NB4 (cell line): ENCODE results near the gene KIRREL3.

Experiments used
- POLR2A ChIP-seq: IDR thresholded peaks from 2 replicates; pipeline ENCODE4 v1.6.1; 2011; ENCODE audit warnings: mild to moderate bottlenecking; ENCODE audit not compliant: insufficient read length; ENCODE audit errors: extremely low read depth
- TF ChIP-seq, protein P1 (sequence below): IDR thresholded peaks from one replicate; pipeline ENCODE4 v1.5.1; 2012; ENCODE audit warnings: low read depth, low read length
- TF ChIP-seq, protein P2 (sequence below): IDR thresholded peaks from 2 replicates; pipeline ENCODE4 v1.6.1; 2011; ENCODE audit warnings: low read depth, low read length

- TF ChIP-seq, protein P1, sequence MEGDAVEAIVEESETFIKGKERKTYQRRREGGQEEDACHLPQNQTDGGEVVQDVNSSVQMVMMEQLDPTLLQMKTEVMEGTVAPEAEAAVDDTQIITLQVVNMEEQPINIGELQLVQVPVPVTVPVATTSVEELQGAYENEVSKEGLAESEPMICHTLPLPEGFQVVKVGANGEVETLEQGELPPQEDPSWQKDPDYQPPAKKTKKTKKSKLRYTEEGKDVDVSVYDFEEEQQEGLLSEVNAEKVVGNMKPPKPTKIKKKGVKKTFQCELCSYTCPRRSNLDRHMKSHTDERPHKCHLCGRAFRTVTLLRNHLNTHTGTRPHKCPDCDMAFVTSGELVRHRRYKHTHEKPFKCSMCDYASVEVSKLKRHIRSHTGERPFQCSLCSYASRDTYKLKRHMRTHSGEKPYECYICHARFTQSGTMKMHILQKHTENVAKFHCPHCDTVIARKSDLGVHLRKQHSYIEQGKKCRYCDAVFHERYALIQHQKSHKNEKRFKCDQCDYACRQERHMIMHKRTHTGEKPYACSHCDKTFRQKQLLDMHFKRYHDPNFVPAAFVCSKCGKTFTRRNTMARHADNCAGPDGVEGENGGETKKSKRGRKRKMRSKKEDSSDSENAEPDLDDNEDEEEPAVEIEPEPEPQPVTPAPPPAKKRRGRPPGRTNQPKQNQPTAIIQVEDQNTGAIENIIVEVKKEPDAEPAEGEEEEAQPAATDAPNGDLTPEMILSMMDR, result no peak
- TF ChIP-seq POLR2A, result no peak
- TF ChIP-seq, protein P2, sequence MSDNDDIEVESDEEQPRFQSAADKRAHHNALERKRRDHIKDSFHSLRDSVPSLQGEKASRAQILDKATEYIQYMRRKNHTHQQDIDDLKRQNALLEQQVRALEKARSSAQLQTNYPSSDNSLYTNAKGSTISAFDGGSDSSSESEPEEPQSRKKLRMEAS, result no peak
These were observed 522.1 kb downstream of the KIRREL3 start for GRCh38 chr11:126478466-126478865.
